D341Med (cell line): ENCODE measurements around the gene VSTM4.
A peak's percentile ranks its signal among the peaks of the same experiment; 100 is the strongest.

ENCODE experiments used
- DNase-seq: peaks from one replicate; pipeline ENCODE4 v3.0.0; 2012; ENCODE audit warnings: low spot score

Gene VSTM4

DNA sequence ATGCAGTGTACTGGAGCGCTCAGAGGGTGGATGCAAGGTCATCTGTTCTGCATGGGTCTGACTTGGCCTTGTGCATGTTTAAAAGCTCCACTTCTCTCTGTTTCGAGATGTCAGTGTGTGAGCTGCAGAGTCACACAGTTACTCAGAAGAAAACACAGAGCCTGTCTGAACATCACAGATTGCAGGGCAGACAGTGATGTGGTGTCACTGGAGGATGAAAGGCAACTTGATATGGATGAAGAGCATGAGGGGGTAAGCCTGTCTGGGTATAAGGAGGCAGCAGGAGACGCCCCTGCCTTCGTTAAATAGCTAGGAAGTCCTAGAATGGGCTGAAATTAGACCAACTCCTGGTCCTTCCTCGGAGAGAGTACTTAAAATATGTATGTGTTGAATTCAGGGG, 108.2 kb downstream of the VSTM4 start:
- DNase-seq, result no peak

DNA sequence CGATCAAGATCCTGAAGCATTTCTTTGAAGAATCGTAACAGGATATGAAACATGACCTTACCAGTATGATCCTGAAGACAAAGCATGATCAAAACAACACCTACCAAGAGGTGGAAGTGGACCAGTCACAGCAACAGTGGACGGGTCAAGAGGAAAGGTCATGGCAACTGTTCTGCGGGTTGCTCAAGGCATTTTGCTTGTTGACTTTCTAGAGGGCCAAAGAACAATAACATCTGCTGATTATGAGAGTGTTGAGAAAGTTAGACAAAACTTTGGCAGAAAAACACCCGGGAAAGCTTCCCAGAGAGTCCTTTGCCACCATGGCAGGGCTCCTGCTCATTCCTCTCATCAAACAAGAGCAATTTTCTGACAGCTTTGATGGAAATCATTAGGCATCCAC, 110.1 kb downstream of the VSTM4 start:
- no peak for DNase-seq

DNA sequence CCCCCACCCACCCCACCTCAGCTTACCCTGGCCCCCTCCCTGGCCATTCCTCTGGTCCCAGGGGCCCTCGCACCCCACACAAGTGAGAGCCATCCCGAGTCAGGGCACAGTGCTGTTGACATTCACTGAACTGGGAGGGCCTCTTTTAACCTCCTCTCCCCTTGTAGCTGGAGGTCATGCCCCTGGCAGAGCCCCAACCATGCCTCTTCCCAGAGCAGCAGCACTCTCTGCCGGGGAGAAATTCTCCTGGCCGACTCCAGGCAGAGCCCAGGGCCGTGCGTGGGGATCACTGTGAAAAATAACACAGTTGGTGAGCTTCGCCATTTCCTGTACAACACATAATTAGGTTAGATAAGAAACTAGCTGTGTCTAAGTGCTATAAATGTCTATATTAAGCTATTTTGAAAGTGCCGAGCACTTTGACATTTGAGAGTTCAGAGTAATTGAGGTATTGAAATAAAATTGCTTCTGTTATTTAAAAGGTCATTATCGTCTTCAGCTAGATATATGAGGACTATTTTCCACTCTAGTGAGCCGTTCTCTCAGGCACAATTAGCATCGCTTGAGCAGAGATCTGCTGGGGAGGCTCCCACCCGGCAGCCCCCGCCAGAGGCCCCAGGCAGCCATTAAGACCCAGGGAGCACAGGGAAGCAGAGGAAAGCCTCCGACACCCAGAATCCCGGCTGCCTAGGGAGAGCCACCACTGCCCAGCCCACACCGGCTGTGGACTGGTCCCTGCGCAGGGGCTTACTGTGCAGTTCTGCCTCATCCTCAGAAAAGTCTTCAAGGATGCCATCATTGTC, 113.3 kb downstream of the VSTM4 start:
- no peak for DNase-seq

DNA sequence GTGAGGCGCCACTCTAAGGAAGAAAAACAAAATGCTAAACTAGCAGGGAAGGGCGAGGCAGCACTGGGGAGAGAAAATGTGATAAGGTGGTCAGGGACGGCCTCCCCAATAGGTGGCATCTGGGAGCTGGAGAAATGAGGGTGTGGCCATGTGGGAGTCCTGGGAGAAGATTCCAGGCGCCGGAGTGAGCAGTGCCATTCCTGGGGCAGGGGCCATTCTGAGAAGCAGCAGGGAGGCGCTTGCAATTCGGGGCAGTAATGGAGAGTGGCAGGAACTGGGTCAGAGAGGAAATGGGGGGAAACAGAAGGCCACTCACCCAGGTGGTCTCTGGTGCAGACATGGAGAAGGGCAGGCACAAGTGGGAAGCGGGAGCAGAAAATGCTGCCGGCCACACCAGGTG, 113.9 kb downstream of the VSTM4 start:
- DNase-seq, result no peak

DNA sequence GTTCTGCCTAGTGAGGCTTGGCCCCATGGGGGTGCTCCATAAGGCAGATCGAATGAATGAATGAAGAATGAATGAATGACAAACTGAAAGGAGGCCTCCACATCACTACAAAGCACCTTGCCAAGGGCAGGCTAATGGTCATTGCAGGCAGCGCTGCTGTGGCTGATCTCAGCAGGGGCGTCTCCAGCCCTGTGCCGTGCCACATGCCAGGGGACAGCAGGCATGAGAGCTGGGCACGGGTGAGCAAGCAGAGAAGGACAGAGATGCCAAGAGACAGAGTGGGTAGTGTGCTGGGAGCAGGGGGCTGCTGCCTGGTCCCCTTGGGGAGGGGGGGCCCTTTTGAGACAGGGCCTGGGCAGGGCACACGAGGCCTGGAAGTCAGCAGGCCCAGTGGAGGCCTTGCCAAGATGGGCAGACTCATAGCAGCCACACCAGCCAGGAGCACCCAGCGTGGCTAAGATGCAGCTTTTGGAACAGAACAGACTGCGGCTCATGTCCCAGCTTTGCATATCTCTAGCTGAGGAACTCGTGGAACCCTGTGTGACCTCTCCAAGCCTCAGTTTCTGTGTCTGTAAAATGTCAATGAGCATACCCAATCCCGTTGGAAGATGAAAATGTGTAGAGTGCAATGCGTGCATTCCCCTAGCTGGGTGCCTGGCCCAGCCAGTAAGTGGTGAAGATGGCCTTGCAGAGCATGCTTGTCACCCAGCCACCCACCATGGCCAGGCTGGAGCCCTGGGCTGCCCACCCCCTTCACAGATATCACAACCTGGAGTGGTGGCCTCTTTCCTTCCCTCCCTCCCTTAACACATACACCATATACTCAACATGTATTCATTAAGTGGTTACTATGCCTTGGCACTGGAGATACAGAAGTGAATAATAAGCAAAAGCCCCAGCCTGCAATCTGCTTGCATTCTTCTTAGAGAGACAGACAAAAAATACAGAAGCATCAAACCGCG, 114.6 kb downstream of the VSTM4 start:
- peak; percentile 30 for DNase-seq

DNA sequence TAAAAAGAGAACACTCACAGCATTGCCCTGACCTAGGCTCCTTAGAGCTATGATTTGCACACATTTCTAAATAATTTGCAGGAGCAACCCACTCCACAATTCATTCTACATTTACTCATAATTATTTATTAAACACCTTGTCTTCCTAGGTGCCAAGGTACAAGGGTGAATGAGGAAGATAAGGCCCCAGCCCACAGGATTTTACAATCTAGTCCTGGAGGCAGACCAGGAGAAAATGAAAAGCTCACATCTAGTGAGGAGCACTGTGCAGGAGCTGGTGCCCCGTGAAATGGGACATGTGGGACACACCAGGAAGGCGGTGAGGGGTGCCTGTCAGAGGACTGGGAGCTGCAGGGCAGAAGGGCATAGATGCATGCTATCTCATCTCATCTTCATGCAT, 116.0 kb downstream of the VSTM4 start:
- DNase-seq, result no peak

DNA sequence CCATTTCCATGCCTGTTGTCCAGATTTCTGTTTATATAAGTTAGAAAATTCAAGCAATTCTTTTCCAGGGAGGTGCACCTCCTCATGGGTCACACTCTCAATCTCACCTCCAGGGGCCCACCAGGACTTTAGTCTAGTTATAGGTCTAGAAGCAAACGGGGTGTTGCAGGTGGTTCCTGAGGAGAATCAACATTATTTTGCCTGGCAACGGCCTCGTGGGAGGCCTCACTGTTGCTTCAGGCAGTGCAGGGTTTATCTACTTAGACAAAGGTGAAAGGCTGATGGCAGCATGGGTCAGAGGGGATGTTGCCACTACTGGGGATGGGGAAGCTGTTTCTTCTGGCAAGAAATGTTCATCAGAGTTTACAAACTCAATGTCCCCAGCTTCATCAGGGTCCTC, 119.0 kb downstream of the VSTM4 start:
- DNase-seq, result no peak

DNA sequence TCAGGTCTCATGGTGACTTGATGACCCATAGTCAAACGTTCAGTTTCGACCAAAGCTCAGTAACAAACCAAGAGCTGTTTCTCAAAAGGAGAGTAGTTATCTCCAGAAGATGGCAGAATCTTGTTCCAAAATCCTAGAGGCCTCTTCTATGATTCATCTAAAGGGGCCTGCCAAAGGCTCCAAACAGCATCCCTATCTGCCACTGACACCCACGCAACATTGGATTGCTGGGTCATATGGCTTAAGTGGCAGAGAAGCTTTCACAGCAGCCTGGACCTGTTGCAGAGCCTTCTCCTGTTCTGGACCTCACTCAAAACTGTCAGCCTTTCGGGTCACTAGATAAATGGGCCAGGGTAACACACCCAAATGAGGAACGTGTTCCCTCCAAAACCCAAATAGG, 121.7 kb downstream of the VSTM4 start:
- no peak for DNase-seq

DNA sequence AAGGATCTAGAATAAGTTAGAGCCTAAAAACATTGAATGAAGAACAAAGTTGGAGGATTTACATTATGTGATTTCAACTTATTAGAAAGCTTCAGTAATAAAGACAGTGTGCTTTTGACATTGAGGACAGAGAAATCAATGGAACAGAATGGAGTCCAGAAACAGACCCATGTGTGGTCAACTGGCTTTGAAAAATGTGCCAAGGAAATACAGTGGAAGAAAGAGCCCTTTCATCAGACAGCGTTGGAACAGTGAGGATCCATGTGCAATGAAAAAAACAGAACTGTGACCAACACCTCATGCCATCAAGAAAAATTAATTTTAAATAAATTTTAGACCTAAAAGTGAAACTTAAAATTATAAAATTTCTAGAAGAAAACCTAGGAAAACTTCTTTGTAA, 125.1 kb downstream of the VSTM4 start:
- DNase-seq, result no peak

DNA sequence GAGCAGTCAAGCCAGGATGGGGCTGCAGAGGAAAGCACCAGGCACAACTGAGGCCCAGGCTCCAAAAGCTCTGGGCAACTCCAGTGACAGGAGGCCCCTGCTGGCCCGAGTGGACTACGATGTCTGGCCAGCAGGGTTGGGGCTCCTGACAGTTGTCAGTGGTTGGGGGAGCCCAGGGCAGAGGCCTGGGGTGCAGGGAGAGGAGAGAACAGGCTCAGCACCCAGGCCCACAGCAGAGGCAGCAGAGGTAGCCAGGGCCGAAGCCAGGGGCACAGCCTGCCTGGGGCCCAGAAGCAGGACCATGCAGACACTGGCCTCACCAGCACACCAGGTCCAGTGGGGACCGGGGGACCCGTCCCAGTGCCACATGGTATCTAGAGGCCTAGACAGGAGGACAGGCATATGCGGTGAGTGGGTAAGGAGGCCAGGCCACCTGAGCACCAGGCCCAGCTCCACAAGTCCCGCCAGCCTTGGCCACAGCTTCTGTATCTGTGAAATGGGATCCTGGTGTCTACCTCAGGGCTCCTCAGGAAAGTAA, 129.6 kb downstream of the VSTM4 start:
- no peak for DNase-seq

DNA sequence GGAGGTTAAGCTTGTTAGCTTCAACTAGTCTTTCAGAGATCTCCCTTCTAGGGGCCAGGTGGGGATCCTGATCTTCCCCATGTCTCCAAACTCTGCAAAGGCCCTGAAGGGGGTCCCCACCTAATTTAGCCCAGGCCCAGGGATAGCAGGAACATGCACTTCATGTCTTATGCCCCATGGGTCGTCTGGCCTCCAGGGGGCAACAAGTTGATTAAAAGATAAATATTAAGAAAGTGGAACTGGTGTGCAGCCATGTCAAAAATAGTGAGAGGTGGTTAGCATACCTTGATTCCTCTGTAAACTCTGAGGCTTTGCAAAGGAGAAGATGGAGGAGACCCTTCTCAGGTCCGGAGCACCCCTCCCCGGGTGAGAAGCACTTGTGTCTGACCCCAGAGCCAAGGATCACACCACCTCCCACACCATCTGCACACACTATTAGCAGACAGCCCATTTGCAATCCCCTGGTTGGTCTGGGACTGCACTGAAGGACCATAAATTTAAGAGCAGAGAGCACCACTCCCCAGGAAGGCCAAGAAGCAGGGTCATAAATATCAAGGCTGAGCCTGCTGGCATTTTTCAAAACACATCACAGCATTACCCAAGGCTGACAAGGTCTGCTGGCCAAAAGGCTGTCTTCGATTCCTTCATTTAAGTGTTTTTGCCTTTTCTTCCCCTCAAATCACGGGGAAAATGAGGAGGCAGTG, 131.5 kb downstream of the VSTM4 start:
- DNase-seq, result no peak

DNA sequence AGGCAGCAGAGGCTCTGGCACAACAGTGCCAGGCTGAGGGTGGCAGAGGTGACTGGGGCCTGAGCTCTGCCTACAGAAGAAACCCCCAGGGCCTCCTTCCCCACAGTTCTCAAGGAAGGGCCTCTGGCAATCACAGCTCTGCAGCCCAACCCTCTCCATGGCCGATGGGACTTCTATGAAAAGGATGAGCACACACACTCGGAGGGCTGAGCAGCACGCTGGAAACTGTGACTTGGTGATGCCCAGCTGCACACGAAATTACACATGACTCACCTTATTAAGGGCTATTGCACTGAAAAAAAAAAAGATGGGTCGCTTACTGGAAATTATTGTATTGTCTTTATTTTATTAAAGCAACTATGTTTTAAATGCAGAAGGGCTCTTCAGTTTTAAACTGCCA, 132.7 kb downstream of the VSTM4 start:
- no peak for DNase-seq

DNA sequence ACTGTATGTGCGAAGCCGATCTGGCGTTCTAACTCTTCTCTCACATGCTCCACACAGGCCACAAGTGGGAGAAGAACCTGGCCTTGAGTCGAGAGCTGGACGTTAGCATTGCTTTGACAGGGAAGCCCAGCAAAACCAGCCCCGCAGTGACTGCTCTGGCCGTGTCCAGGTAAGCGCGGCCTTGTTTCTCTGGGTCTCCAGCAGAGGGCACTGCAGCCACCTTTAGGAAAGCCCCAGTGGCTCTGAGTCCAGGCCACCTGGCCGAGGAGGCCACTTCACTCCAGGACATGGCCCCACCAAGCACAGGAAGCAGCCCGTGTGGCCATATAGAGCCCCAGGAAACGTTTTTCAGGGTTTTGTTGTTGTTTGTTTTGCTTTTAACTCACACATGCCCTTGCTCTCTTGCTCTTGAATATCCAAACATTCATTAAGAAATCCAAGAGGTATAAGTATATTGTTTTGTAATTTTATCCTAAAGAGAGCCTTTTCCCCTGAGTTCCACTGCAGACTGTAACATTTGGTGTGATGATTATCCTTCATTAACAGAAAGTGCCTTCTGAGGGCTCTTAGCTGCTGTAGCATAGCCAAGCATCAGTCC, 133.9 kb downstream of the VSTM4 start:
- DNase-seq, result peak; percentile 79

DNA sequence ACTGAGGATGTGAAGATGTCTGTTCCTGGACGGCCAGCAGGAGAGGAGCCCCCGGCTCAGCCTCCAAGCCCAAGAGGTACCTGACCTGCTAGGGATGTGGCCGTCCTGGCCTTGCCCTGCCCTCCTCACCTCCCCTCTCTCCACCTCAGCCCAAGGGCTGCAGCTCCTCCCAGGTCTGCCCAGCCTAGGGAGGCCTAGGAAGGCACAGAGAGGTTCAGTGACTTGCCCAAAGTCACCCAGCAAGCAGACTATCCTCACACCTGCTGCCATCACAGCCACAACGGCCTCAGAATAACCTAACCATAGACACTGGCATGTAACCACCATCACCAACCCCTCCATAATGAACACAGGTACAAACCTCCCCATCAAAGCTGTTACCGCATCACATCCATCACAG, 137.0 kb downstream of the VSTM4 start:
- DNase-seq, result no peak

DNA sequence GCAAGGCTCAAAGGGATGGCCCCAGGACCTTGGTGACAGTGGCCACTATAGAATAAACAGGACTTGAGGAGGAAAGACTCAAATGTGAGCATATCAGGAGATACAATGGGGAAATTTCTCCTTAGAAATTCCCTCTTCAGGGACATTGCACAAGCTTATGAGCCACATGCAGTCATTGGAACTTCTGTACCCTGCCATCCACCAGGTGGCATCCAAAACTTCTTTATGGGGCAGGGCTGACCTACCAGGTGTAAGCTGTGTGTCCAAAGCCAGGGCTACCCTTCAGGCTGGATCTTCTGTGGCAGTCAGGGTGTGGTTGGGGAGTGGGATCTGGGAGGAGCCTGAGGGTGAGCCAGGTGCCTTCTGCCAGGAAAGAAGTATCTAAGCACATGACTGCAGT, 139.1 kb downstream of the VSTM4 start:
- DNase-seq, result no peak

DNA sequence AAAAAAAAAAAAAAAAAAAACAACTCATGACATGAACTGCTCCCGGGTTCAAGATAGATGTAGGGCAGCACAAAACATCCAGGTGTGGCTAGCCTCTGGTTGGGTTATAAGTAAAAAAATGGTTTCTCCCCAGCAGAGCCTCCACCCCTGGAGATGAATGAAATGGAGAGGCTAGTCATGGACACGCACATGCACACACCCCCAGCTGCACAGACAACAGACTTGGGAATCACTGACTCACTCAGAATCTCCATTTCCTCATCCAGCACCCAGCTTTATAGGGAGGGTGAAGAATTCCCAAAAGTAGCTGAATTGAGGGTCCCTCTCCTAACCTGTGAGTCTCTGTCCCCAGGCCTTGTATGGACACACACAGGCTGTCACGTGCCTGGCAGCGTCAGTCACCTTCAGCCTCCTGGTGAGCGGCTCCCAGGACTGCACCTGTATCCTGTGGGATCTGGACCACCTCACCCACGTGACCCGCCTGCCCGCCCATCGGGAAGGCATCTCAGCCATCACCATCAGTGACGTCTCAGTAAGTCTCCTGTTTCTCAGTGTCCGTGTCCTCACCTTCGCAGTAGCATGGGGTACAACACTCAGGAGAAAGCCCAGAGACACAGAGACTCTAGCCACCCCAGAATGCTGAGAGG, 140.7 kb downstream of the VSTM4 start:
- no peak for DNase-seq

DNA sequence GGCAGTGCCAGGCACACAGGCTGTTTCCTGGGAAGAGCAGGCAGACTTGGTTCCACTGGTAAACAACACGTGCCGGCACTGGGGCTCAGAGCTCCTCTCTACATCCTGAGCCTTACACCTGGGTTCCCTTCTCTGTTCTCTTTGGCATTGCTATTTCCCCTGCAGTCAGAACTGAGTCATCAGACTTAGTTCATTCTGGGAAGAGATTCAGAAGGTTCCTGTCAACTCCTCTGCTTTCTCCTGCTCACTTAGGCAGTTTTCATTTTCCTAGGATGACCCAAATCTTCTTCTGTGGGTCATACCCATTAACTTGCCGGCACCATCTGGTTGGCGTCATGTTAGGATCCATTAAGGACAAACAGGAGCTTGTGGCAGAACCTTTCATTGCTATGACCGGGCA, 142.3 kb downstream of the VSTM4 start:
- DNase-seq, result no peak

DNA sequence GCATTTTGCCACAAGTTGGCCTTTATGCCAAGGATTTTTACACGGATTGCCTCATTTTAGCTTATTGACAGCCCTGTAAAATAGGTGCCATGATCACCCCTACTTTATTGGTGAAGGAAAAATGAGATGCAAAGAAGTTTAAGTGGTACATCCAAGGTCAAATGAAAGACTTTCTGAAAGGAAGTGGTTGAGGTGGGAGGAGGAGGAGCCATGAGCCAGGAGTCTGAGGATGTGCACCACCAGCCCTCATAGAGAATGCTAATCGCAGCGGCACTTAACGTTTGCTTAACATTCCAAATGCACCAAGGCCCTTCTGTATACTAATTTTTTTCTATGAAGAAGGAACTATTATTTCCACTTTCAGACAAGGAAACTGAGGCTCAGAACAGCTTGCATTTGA, 144.7 kb downstream of the VSTM4 start:
- DNase-seq, result no peak

DNA sequence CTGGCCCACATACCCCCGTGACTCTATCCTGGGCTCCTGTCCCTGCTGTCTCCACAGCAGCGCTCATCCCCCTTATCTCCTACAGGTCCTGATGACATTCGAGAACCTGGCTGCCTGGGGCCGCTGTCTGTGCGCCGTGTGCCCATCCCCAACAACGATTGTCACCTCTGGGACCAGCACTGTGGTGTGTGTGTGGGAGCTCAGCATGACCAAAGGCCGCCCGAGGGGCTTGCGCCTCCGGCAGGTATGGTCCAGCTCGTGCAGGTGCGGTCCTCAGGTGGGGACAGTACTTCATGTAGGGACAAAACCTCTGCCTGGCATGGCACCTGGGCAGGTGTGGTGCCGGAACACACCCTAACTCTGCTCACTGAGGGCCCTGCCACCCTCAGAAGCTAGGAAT, 145.3 kb downstream of the VSTM4 start:
- DNase-seq, result no peak

DNA sequence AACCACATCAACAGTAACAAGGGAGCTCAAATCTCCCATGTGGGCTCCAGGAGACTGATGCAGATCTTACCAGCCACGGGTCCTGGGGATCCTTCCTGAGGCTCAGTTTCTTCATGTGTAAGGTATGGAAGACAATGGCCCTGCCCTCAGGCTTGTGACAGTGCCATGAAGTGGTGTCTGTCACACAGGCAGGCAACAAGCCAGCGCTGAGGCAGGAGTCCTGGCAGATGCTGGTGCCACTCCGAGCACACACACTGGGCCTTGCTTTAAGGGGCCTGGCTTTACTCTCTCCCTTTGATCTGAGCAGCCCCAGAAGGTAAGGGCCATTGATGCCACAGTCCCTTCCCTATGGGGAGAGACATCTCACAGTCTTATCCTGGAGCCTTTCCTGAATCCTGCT, 147.3 kb downstream of the VSTM4 start:
- no peak for DNase-seq

DNA sequence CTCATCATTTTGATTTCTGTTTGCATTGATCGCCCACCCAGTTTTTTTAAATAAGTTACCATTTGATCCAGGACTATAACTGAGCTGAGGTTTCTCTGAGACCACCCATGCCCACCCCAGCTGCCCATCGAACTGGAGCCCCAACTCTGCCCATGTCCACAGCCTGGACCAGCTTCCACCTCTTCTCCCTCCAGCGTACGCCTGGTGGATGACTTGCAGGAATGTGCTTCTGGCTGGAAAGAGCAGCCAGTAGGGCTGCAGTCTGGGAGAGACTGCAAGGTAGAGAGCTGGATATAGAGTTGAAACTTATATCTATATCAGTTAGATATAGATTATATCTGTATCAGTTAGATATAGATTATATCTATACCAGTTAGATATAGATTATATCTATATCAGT, 149.9 kb downstream of the VSTM4 start:
- DNase-seq, result no peak
